GM12878 (cell line): ENCODE results near the gene GET3. TPM values are rescaled to one million over a fixed set of nuclear protein-coding genes. Genes with fewer than 3 reads are reported as not detected.

ENCODE experiments used
- ATAC-seq: fragments of 200-7000 bp; cut with Tn5 transposase; 3 replicates; pipeline ENCODE4 v1.9.1; 2020; ENCODE audit warnings: mild to moderate bottlenecking, moderate library complexity
- BruUV-seq: library from RNA; stranded (reverse); fragments of 400-500 nt; replicated peaks from 2 replicates; lab custom pipeline; 2021; lab: Mats Ljungman, UMichigan
- CTCF ChIA-PET: fragments of 300-600 bp; sonication (Branson Sonifier 250); formaldehyde crosslinking; extraction: SDS; loops from one replicate; lab custom pipeline; 2021; ENCODE audit warnings: inconsistent platforms; lab: Yijun Ruan, JAX
- POLR2A ChIA-PET: fragments of 350-600 bp; formaldehyde crosslinking; extraction: SDS; loops from one replicate; lab custom pipeline; 2021; ENCODE audit warnings: inconsistent platforms; lab: Charles Lee
- RAD21 ChIA-PET: fragments of 300-600 bp; sonication (Branson Sonifier 250); formaldehyde crosslinking; loops from one replicate; lab custom pipeline; 2023; ENCODE audit warnings: antibody characterized with exemption; ENCODE audit not compliant: unreplicated experiment; lab: Charles Lee
- SMC1A ChIA-PET: fragments of 300-600 bp; sonication (Branson Sonifier 250); formaldehyde crosslinking; loops from one replicate; lab custom pipeline; 2023; ENCODE audit not compliant: unreplicated experiment, uncharacterized antibody; lab: Charles Lee
- DNase-seq: peaks from one replicate; pipeline ENCODE4 v3.0.0-alpha.2; 2011; ENCODE audit warnings: low read depth, low spot score
- FAIRE-seq: peaks from 3 replicates; lab custom pipeline; 2011; peaks lifted over from hg19 to GRCh38; lab: Jason Lieb, UNC
- H2AFZ ChIP-seq: 2 replicates; pipeline ENCODE4 v1.6.0; 2011; ENCODE audit warnings: low read depth, low read length, control low read depth; ENCODE audit not compliant: control insufficient read depth
- H3K27ac ChIP-seq: 2 replicates; pipeline ENCODE4 v1.5.1; 2011; ENCODE audit warnings: control low read depth; ENCODE audit not compliant: control insufficient read depth, insufficient read depth
- H3K27me3 ChIP-seq, 2 experiments: replicated peaks in 1 of 2; 2 replicates each; pipeline versions ENCODE4 v1.6.0 to v1.6.1; 2011; ENCODE audit warnings: low read length in 1 of 2; ENCODE audit not compliant: control insufficient read depth in 2 of 2, insufficient read depth in 2 of 2
- H3K36me3 ChIP-seq, 2 experiments: 2 replicates each; pipeline ENCODE4 v1.5.1; 2011; ENCODE audit warnings: low read length in 1 of 2; ENCODE audit not compliant: control insufficient read depth in 2 of 2, insufficient read depth in 2 of 2
- H3K4me1 ChIP-seq: 2 replicates; pipeline ENCODE4 v1.6.1; 2011; ENCODE audit warnings: mild to moderate bottlenecking, low read length, moderate library complexity, mixed read lengths; ENCODE audit not compliant: control insufficient read depth, insufficient read depth
- H3K4me2 ChIP-seq: 2 replicates; pipeline ENCODE4 v1.6.0; 2011; ENCODE audit warnings: control low read depth; ENCODE audit not compliant: control insufficient read depth, insufficient read depth
- H3K4me3 ChIP-seq: fragments of 200-600 bp; sonication (generic); 2 replicates; pipeline ENCODE4 v1.5.1; 2016
- H3K79me2 ChIP-seq: 2 replicates; pipeline ENCODE4 v1.6.0; 2011; ENCODE audit warnings: low read length; ENCODE audit not compliant: control insufficient read depth, insufficient read depth
- H3K9ac ChIP-seq: 2 replicates; pipeline ENCODE4 v1.8.0; 2011; ENCODE audit warnings: low read length, control low read depth, mixed read lengths; ENCODE audit not compliant: control insufficient read depth, insufficient read depth
- H3K9me3 ChIP-seq: replicated peaks from 3 replicates; pipeline ENCODE4 v1.5.1; 2011; ENCODE audit warnings: mild to moderate bottlenecking, low read length; ENCODE audit not compliant: control insufficient read depth, insufficient read depth
- H4K20me1 ChIP-seq: 2 replicates; pipeline ENCODE4 v1.6.0; 2011; ENCODE audit not compliant: control insufficient read depth, insufficient read depth
- E4F1 ChIP-seq: fragments of 450-650 bp; IDR thresholded peaks from 2 replicates; pipeline ENCODE4 v1.6.1; 2018; ENCODE audit warnings: borderline replicate concordance, mild to moderate bottlenecking; ENCODE audit not compliant: partially characterized antibody
- MLLT1 ChIP-seq: fragments of 450-650 bp; IDR thresholded peaks from 2 replicates; pipeline ENCODE4 v1.6.1; 2016; ENCODE audit warnings: mild to moderate bottlenecking
- NKRF ChIP-seq: fragments of 450-650 bp; conservative IDR thresholded peaks from 2 replicates; pipeline ENCODE4 v1.6.1; 2017; ENCODE audit warnings: mild to moderate bottlenecking, moderate library complexity
- WGBS: methylation state at CpG from one replicate; pipeline ENCODE4 v1.1.6; 2016; ENCODE audit warnings: low lambda C conversion rate; ENCODE audit not compliant: insufficient replicate concordance, insufficient coverage; ENCODE audit errors: missing lambda C conversion rate; 5-methylcytosine and 5-hydroxymethylcytosine counted together
- in situ Hi-C: fragments of 300-500 bp; cut with MboI; formaldehyde crosslinking; loops from 9 replicates; pipeline ENCODE4 v1.14.3; 2018; ENCODE audit warnings: mixed read lengths
- intact Hi-C: fragments of 100-400 bp; cut with micrococcal nuclease; formaldehyde crosslinking; loops from one replicate; pipeline ENCODE4 v1.14.2; 2022; ENCODE audit not compliant: unreplicated experiment
- polyA plus RNA-seq, 11 experiments: library from polyadenylated mRNA; depleted of rRNA in 4 of 11; unstranded in 6 of 11; stranded (reverse) in 5 of 11; fragments of >200 nt; fragmentation: Nextera tagmentation in 4 of 11; fragmentation: Illumina TruSeq in 1 of 11; extraction: Ambion mirVana in 4 of 11; extraction: Trizol in 1 of 11; gene quantifications; 1 replicate in 1 of 11; 2 replicates in 10 of 11; pipeline versions ENCODE4 v1.2.1 to v1.2.3, GENCODE V29; 2011 to 2016; ENCODE audit warnings: inconsistent platforms in 2 of 11, missing spikeins in 2 of 11, low read depth in 1 of 11
- total RNA-seq, 4 experiments: library from RNA; depleted of rRNA in 3 of 4; stranded (reverse); fragments of >200 nt in 3 of 4; fragmentation: Illumina TruSeq in 1 of 4; extraction: Trizol in 1 of 4; gene quantifications; 2 replicates each; pipeline versions ENCODE4 v1.2.1 to v1.2.3, GENCODE V29; 2013 to 2021

Gene GET3
- total and polyA plus RNA-seq, 10 of the 15 experiments (the other 5 are each of a cell fraction or from before 2014, with no cell fraction given): 14.5 to 144 (median 97.2) TPM

- Histone ChIP-seq H3K27me3 (no peaks in the 10 kb centered on the region), H3K9ac (peak overlapping the region; percentile 95), H3K4me1 (peaks cover 32% of the 10 kb centered on the region), H3K36me3 (no peaks in the 10 kb centered on the region), H3K4me2 (peak overlapping the region; percentile 97), H2AFZ (no peak overlapping the region), H3K4me3 (peak overlapping the region; percentile 87), H3K79me2 (peaks cover 42% of the 10 kb centered on the region), H3K9me3 (no peaks in the 10 kb centered on the region; the same call in 2 of the 3 replicates), H4K20me1 (no peaks in the 10 kb centered on the region), H3K27ac (peak overlapping the region; percentile 95)
- CTCF ChIA-PET: interaction anchor here (1.0 to 12.9 kb wide), 5 partner anchors 10 to 56 kb away, joined by 3 to 537 read pairs (median 5); partner anchors contain the start of genes GET3 and HOOK2
- DNase-seq (no peak), ATAC-seq (no peak), FAIRE-seq (no peak)
- RAD21 ChIA-PET: interaction anchor here (0.7 to 11.4 kb wide), 5 partner anchors 8 to 55 kb away, joined by 3 to 303 read pairs (median 4); partner anchors contain the start of gene HOOK2
- WGBS: 2% methylated on average over 22 of the region's 22 CpGs
- SMC1A ChIA-PET: interaction anchor here (1.2 to 11.5 kb wide), 4 partner anchors 13 to 59 kb away, joined by 3 to 240 read pairs (median 4); partner anchors contain the start of gene TRIR
- TF ChIP-seq MLLT1 (peak; percentile 94; the same call in 1 of the 2 replicates), NKRF (no peak), E4F1 (no peak)
- TF ChIP-seq, all 136 proteins: peak for 1
- in situ Hi-C loops (no loop called here), intact Hi-C loops (loop anchor here (1.0 kb wide), 1 partner anchor 112 kb away; the partner anchor contains the start of gene DHPS)
- POLR2A ChIA-PET: interaction anchor here (0.6 to 8.2 kb wide), 15 partner anchors 8 to 182 kb away, joined by 3 to 303 read pairs (median 4); partner anchors contain the start of genes GCDH, GET3, HOOK2 and MAN2B1
- no TSS peak for BruUV-seq
Measured at GRCh38 chr19:12792853-12793289, 55.6 kb downstream of the GET3 start.
